SHP77 (cell line): ENCODE results near the gene NADK.
A peak's percentile ranks its signal among the peaks of the same experiment; 100 is the strongest.

Source experiments
- DNase-seq, 2 experiments: peaks; one replicate each; lab custom pipeline; 2025; lab: John Stamatoyannopoulos, UW

NADK gene

DNA sequence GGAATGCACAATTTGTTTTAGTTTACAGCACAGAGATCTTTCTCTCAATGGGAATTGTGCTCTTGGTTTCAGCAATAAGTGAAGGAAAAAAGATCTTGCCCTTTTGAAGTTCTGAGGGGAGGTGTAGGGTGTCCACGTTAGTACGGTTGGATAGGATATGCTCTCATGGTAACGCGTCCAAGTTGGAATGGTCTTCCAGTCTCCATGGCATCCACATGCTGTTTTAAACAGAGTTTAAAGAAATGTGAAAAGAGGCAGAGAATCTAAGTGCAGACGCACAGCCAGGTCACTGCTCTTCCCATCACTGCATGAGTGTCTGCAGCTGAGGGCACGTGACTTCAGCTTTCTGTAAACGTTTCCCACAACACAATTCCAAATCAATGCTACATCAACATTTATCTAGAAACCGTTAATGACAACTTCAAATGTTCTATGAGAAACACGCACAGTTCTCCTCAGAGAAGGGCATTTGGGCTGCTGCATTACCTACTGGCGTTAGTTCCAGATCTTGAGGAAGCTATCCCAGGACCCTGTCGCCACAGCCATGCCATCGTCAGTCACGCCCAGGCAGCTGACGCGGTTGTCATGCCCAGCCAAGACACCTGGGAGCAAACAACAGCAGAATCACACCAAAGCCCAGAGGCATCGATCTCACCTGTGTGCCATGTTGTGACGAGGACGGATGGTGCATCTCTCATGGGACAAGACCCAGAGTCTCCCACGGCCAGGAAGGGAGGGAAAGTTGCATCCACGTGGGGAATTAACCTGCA is 8.8 kb upstream of the NADK start:
- DNase-seq = no peak

DNA sequence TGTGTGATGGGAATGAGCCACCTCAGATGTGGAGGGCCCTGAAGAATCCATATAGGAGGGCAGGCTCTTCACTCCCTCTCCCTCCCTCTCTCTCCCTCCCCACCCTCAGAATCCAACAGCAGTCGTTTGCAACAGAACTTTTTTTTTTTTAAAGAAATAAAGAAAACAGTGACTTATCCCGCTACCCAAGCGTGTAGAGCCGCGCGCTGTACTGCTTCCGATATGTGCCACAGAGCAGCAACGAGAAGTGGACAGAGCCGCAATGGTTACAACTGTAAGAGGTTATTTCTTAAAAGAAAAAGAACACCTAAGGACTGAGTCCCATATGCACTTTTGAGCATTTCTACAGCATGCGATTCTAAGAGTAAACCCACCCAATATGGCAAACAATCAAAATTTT is 7.4 kb upstream of the NADK start:
- no peak for DNase-seq

DNA sequence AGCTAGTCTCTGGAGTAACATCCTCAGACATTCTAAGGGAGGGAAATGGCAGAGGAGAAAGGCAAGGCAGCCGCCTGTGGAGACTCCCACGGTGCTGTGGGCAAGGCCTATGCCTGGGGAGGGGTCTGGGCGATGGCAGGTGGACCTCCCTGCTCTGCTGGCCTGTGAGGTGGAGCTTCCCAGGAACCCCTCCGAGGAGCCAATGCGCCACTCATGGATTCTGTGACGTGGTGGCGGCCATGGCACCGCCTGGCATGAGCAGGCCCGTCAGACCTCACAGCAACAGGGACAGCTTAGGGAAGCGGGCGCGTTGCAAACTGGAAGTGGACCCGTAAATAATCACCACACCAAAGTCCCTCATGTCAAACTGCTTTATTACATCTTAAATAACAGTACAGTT is 6.7 kb upstream of the NADK start:
- DNase-seq = no peak

DNA sequence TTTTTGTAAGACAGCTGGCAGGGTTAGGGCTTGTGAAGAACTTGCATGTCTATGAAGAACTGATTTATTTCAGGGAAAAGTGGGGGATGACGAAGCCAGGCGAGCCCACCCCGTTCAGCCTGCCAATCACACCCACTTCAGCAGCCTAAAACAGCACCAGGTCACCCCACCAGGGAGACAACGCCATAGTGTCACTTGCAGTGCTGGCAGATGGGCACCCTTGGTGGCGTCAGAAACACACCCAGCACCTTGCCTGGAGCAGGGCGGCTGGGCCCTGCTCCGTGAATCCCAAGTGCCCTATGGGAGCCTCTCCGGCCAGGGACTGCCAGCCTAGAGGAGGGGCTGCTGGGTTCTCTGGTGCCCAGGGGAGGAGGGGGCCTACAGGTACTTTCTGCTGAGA is 5.0 kb upstream of the NADK start:
- peak in 1 of 2 experiments; percentile 3 for DNase-seq

DNA sequence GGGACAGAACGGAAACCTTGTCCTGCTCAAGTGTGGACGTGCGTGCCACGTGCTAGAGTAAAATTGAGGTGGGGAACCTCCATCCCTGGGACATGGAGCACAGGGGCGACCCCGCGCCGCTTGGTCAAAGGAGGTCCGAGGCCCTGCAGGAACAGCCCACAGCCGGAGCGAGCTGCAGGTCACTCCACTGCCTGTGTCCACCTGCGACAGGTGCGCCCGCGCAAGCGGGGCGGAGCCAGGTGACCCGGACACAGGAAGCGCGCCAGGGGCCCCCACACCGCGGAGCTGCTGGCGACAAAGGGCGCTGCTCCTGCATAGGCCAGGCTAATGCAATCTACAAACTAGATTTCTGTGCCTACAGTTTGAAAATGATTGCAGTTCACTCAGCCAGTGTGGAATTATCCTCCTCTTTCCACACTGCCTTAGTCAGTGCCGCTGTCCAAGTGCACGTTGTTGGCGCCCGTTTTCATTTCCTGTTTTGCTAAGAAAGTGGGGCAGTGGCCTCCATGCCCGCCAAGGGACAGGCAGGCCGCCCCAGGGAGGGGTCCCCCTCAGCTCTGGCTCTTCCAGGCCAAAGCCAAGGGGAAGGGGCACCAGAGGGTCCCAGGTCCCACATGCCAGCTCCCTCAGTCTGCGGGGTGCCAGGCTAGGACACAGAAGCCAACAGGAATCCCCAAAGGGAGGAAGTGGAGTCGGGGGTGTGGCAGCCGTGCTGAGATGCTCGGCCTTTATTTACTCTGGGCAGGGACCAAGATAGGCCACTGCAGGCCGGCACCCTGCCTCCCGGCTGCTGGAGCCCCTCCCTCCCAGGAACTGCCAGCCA is 4.3 kb upstream of the NADK start:
- peak; percentile 38 to 63 for DNase-seq

DNA sequence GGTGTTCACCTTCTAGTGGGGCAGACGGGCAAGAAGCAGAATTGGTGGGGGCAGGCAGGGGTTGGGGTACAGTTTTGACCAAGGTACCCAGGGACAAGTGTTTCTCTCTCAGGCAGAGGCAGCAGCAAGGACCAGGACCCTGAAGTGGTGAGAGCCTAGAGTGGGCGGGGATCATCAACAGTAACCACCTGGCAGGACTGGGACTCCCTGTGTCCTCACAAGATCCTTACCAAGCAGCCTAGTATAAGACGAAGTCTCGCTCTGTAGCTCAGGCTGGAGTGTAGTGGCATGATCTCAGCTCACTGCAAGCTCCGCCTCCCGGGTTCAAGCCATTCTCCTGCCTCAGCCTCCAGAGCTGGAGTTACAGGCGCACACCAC is 3.2 kb upstream of the NADK start:
- DNase-seq = no peak

DNA sequence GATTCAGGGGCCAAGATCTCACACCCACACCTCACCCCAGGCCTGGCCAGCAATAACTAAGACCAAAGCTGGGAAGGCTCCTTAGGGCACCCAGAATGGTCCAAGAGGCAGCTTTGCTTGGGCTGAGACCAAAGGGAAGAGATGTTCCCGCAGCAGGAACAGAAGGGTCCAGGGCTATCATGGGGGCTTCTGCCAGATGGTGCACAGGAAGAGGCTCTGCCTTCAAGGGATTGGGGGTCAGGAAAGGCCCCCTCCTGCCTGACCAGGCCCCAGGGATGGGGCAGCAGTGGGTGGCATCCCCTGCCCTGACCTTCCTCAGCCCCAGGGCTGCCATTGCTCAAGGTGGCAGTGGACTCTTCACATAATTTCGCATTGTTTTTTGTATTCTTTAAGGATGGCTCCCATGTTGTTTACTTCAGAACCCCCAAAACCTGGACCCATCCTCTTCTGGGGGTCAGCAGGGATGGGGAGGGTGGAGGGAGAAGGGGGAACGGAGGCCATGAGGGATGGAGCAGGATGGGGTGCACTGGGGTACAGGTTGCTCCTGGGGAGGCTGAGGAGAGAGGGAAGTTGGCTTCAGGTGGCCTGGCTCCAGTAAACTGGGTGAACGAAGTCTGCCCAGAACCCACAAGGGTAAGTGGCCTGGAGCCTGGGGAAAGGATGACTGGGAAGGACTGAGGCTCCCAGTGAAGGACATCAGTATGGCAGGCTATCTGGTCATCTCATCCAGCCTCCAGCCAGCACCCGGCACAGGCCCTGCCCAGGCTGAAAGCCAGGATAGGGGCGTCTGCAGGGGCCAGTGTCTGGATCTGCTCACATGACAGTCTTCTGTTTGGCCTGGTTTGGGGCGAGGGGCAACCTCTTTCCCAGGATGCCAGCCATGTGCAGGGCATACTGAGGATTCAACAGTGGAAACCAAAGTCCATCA is 2.6 kb upstream of the NADK start:
- no peak for DNase-seq

DNA sequence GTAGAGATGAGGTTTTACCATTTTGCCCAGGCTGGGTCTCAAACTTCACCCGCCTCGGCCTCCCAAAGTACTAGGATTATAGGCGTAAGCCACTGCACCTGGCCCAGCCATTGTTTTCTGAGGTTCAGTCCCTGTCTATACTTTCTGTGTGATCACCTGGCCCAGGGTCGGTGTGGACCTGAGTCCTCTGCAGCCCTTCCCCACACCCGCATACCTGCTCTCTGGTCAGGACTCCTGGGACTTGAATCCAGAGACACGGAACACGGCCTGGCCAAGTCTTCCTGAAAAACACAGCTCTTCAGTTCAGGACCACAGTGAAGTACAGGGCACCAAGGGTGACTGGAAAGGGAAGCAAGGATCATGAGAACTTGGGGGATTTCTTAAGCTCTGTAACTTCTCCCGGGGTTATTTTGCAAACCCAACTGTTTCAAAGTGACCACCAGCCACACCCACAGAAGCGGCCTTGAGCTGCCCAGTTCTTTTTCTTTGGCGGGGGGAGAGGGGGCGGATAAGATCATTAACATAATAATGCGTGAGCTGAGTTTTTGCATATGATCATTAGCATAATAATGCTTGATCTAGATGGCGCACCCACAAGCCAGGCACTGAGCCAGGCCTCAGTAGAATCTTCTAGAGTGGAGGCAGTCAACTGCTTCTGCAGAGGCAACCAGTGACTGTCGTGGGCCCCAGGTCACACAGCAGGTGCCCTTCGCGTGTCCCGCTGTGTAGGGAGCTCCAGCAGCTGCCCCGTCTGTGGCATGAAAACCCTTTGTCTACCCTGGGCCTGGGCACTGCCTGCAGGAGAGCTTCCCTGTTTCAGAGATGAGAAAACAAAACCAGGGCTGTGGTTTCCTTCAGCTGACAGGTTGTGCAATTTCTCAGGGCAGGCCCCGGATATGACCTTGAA is 1.7 kb upstream of the NADK start:
- peak in 1 of 2 experiments; percentile 24 for DNase-seq

DNA sequence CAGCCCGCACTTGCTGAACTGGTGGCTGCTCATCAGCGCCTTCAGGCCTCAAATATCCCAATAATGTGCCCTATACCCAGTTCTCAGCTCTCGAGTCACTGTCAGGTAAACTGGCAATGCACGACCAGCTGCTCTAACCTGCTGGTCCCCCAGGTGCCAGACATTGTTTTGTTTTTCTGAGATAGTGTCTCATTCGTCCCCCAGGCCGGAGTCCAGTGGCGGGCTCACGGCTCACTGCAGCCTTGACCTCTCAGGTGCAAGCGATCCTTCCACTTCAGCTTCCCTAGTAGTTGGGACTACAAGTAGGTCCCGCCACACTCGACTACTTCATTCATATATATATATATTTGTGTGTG is 1.0 kb upstream of the NADK start:
- DNase-seq = no peak

DNA sequence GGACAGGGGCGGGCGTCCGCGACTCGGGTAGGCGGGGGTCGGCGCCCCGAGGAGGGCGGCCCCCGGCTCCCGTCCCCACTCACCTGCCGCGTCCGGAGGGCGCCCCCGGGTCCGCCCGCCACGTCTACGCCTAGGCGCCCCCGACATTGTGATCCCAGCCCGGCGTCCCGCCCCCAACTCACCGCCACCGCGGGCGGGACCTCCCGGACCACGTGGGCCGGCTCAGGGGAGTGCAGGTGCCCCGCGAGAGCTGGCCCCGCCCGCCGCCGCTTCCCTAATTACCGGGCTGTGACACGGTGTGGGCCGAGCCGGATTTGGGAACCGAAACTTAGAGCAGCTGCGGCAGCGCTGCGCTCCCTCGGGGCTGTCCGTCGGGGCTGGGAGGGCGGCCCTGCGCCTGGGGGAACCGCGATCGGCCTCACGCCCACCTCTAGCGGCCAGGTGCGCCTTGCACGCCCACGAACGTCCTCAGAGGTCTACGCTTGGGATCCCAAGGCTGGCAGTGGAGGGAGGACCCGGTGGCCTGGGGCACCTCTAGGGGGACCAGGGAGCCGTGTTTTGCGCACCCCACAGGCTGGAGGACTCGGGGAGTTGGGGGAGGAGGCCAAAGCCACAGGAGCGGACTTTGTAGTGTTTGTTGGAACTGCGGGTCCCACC is 521 bp upstream of the NADK start:
- peak in 1 of 2 experiments; percentile 54 for DNase-seq

DNA sequence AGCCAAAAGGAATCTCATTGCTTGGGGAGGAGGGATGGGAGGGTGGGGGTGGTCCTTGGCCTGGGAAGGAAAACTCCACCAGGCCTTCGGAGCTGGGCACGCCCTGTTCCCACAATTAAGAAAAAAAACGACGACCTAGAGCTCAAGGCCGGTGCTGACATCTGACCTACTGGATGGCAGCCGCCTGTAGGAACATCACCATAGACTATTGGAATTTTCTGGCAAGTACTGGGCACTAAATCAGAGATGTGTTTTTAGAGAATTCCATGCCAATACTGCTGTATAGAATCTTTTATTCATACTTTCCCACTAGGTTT is 729 bp downstream of the NADK start:
- no peak for DNase-seq

DNA sequence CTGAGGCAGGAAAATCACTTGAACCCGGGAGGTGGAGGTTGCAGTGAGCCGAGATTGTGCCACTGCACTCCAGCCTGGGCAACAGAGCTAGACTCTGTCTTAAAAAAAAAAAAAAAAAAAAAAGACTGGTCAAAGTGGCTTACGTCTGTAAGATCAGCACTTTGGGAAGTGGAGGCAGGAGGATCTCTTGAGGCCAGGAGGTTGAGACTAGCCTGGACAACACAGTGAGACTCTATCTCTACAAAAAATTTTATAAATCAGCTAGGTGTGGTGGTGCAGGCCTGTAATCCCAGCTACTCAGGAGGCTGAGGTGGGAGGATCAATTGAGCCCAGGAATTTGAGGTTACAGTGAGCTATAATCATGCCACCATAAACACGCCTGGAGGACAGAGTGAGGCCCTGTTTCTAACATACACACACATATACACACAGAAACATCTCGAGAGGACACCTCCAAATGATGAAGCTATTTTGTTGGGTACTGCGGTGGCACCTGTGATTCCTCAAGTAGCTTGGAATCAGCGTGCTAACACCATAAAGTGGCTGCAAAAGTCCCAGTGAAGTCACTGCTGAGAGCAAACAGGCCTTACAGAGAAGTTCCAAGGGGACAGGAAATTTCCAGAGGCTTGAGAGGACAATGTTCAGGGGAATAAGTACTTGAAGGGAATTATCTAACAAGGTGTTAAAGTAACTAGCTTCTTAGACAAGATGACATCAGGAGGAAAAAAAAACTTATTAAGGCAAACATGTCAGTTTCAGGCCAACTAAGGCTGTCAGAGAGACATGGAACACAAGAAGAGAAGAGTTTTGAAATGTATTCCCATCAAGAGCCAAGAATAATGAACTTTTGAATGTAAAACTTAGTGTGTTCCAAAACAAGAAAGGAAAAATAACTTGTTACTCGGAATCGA is 1.3 kb downstream of the NADK start:
- DNase-seq = no peak

DNA sequence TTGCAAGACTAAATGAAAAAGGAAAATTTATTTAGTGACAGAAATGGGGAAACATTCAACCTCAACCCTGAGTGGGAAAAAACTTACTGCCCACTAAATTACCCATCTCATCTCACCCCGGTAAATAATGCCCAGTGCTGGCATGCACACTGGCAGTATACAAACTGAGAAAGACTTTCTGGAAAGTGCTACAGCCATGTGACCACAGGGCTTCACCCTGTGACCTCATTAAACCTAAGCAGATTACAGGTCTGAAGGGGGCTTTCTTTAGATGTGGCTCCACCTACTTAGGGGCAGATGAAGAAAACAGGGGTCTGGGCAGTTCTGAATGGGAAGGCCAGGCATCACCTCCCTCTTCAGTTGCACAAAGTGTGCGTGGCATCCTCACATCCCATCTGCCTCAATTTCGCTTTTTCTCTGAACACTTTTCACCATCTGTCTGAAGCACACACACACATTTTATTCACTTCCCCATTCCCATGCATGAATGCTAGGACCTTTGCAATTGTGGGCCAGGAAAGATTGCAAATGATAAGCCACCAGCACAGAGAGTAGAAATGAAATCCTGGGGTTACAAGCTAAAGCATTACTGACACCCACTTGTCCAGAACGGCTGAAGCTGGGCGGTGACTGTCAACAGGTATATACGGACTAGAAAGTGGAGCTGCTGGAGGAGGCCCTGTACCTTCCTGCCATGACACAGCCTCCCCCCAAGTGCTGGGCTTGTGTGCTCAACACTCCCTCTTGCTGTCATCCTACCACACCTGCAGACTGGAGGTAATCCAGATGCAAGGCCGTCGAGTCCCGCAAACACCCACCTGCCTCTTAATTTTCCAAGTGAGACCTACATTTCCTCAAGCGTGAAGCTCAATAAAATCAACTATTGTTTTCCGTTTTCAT is 2.7 kb downstream of the NADK start:
- no peak for DNase-seq

DNA sequence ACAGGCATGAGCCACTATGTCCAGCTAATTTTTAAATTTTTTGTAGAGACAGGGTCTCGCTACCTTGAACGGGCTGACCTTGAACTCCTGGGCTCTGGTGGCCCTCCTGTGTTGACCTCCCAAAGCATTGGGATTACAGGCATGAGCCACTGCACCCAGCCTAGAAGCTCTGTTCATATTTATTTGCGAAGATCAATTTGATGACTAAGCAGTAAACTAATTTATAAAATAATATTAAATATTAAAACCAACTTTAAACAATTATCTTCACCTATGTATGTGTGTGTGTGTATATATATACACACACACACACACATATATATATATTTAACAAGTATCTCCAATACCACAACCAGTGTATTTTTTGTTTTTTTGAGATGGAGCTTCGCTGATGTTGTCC is 4.4 kb downstream of the NADK start:
- DNase-seq = no peak

DNA sequence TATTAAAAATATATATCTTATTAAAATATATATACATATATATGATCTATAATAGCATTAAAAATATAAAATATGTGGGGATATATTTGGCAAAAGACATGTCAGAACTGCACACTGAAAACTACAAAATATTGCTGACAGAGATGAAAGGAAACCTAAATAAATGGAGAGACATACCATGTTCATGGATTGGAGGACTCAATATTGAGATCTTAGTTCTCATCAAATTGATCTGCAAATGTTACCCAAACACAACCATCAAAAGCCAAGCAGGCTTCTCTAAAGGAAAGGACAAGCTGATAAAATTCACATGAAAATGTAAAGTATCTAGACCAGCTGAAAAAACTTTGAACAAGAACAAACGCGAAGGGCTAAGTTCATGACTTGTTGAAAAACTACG is 7.2 kb downstream of the NADK start:
- no peak for DNase-seq

DNA sequence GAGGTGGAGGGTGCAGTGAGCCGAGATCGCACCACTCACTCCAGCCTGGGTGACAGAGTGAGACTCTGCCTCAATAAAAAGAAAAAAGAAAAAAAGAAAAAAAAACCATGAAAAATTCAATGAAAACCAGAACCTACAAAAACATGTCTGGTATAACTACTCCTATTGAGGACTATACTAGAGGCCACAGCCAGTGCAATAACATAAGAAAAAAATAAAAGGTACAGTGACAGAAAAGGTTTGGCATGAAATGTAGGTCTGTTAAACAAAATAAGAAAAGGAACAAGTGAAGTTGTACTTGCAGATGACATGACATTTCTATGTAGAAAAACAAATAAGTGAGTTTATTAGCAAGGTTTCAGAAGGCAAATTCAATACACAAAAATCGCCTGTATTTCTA is 8.2 kb downstream of the NADK start:
- DNase-seq = no peak

DNA sequence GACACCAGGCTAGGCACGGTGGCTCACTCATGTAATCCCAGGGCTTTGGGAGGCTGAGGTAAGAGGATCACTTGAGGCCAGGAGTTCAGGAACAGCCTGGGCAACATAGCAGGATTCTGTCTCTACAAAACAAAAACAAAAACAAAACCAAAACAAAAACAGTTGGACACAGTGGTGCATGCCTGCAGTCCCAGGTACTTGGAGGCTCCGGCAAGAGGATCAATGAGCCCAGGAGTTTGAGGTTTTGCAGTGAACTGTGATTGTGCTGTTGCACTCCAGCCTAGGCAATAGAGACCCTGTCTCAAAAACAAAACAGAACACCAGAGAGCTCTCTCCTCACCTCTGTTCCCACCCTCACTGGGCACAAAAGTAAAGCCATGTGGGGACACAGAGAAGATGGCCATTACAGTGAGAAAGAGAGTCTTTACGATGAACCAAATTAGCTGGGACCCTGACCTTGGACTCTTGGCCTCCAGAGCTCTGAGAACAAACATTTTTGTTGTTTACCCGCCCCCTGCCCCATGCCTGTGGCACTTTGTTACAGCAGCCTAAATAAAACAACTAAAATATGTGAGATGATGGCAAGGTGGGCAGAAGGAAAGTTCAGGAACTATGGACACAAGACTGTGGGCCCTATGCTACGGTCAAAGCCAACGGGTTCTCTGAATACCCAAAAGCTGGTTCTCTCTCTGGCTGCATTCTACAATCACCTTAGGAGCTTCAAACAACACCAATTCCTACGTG is 9.8 kb downstream of the NADK start:
- no peak for DNase-seq

DNA sequence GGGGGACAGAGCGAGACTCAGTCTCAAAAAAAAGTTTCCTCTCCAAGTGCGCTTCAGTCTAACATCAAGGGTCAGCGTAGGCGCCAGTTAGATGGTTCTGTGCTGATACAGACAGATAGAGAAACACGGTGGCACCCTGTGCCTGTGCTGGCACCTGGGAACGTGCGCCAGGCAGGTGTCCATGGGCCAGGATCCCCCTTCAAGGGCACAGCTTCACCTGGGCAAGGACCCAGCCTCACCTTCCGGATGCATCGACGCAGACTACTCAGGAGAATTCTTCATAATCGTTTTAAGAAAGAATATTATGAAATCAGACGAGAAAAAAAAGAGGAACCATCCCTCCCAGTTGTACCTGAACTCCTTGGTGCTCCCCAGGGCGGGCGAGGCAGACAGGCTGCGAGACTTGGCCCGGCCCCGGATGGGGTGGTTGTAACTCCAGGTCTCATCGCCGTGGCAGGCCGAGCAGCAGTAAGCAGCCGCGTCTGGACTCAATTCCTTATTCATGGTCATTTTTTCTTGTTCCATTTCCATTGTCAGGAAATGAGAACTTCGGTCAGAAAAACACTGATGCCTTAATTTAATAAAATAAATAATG is 13.3 kb downstream of the NADK start:
- DNase-seq = no peak
